CD4-positive, alpha-beta memory T cell (primary cell): ENCODE results near the gene CDK15. TPM values are rescaled to one million over a fixed set of nuclear protein-coding genes. Genes with fewer than 3 reads are reported as not detected.
"Not testable (repeated sequence)": the region's sequence is repeated elsewhere in the genome, so short reads cannot be mapped to it uniquely, and the experiment has no call there.

Source experiments
- CTCF ChIA-PET: fragments of 350-600 bp; sonication (Branson Sonifier 250); formaldehyde crosslinking; loops from one replicate; lab custom pipeline; 2021; ENCODE audit warnings: inconsistent platforms; ENCODE audit not compliant: partially characterized antibody; lab: Charles Lee
- POLR2A ChIA-PET: fragments of 350-600 bp; sonication (Branson Sonifier 250); formaldehyde crosslinking; loops from one replicate; lab custom pipeline; 2021; ENCODE audit not compliant: partially characterized antibody; lab: Charles Lee
- DNase-seq, 5 donors: peaks; one replicate each; pipeline versions ENCODE4 v3.0.0 to v3.0.0-alpha.2; 2020 to 2022; ENCODE audit warnings: mixed read lengths in 1 of 5
- H3K27ac ChIP-seq: one replicate; pipeline ENCODE4 v1.7.0; 2013; ENCODE audit warnings: low read depth, low read length
- H3K27me3 ChIP-seq: 2 replicates; pipeline ENCODE4 v1.7.0; 2013; ENCODE audit warnings: mild to moderate bottlenecking, low read length, moderate library complexity; ENCODE audit not compliant: insufficient read depth
- H3K36me3 ChIP-seq: 2 replicates; pipeline ENCODE4 v1.7.0; 2013; ENCODE audit warnings: mild to moderate bottlenecking, low read length, moderate library complexity; ENCODE audit not compliant: insufficient read depth
- H3K4me1 ChIP-seq: 2 replicates; pipeline ENCODE4 v1.7.0; 2013; ENCODE audit warnings: mild to moderate bottlenecking, low read length, moderate library complexity; ENCODE audit not compliant: insufficient read depth
- H3K4me3 ChIP-seq, 2 donors: one replicate each; pipeline ENCODE4 v1.7.0; 2013; ENCODE audit warnings: low read length in 2 of 2, mild to moderate bottlenecking in 1 of 2
- H3K9me3 ChIP-seq, 2 donors: one replicate each; pipeline ENCODE4 v1.7.0; 2013; ENCODE audit warnings: low read length in 2 of 2, control low read depth in 1 of 2; ENCODE audit not compliant: control insufficient read depth in 1 of 2
- H3K27ac Mint-ChIP-seq, 7 donors: one replicate each; pipeline ENCODE4 v1.8.0; 2020 to 2021; ENCODE audit warnings: mixed read lengths in 7 of 7, mild to moderate bottlenecking in 6 of 7, inconsistent platforms in 3 of 7, moderate library complexity in 3 of 7
- H3K27me3 Mint-ChIP-seq, 2 donors: one replicate each; pipeline ENCODE4 v1.8.0; 2020 to 2021; ENCODE audit warnings: mixed read lengths in 2 of 2
- H3K36me3 Mint-ChIP-seq, 2 donors: one replicate each; pipeline ENCODE4 v1.8.0; 2020 to 2021; ENCODE audit warnings: mixed read lengths in 2 of 2, inconsistent platforms in 1 of 2, mild to moderate bottlenecking in 1 of 2
- H3K4me1 Mint-ChIP-seq, 4 donors: one replicate each; pipeline ENCODE4 v1.8.0; 2020 to 2021; ENCODE audit warnings: mixed read lengths in 4 of 4, mild to moderate bottlenecking in 1 of 4
- H3K4me3 Mint-ChIP-seq, 8 donors: one replicate each; pipeline ENCODE4 v1.8.0; 2020 to 2021; ENCODE audit warnings: mixed read lengths in 8 of 8, mild to moderate bottlenecking in 7 of 8, moderate library complexity in 6 of 8, inconsistent platforms in 3 of 8
- H3K9me3 Mint-ChIP-seq, 8 donors: one replicate each; pipeline ENCODE4 v1.8.0; 2020 to 2021; ENCODE audit warnings: mixed read lengths in 8 of 8, mild to moderate bottlenecking in 5 of 8, inconsistent platforms in 3 of 8, moderate library complexity in 1 of 8
- intact Hi-C: fragments of 100-400 bp; cut with micrococcal nuclease; formaldehyde crosslinking; loops from one replicate; pipeline ENCODE4 v1.15.1; 2023
- polyA plus RNA-seq, 2 donors: library from polyadenylated mRNA; unstranded; fragments of 300-500 nt; fragmentation: Illumina TruSeq; gene quantifications; one replicate each; pipeline ENCODE4 v1.2.3, GENCODE V29; 2021
- total RNA-seq, 2 experiments: library from RNA; stranded (reverse); gene quantifications; one replicate each; pipeline ENCODE4 v1.2.3, GENCODE V29; 2021

Gene CDK15
- total and polyA plus RNA-seq, 4 experiments from 2014 or later: not detected

GRCh38 chr2:201796478-201796865 is 9.9 kb upstream of the CDK15 start:
- H3K4me1 ChIP-seq: no peaks in the 10 kb centered on the region
- ChIA-PET POLR2A (no interaction called here), CTCF (no interaction called here)
- Mint-ChIP-seq H3K4me1 (no peaks in the 10 kb centered on the region), H3K4me3 (no peak overlapping the region), H3K27me3 (peaks cover 8 to 12% of the 10 kb centered on the region in 2 donors), H3K27ac (no peak overlapping the region), H3K9me3 (peaks cover 0 to 4% (median 0%) of the 10 kb centered on the region in 8 donors), H3K36me3 (no peaks in the 10 kb centered on the region)
- no peak overlapping the region for H3K4me3 ChIP-seq
- peaks cover 4% of the 10 kb centered on the region for H3K27me3 ChIP-seq
- H3K36me3 ChIP-seq: no peaks in the 10 kb centered on the region
- DNase-seq: no peak
- H3K27ac ChIP-seq: no peak overlapping the region
- intact Hi-C loops: no loop called here
- H3K9me3 ChIP-seq: no peaks in the 10 kb centered on the region

- no peak overlapping the region for H3K4me3 ChIP-seq
- no peak overlapping the region for H3K27ac Mint-ChIP-seq
- DNase-seq: no peak
- H3K27ac ChIP-seq: no peak overlapping the region
- H3K36me3 Mint-ChIP-seq: no peaks in the 10 kb centered on the region
- no peaks in the 10 kb centered on the region for H3K36me3 ChIP-seq
- H3K9me3 Mint-ChIP-seq: peaks cover 0 to 2% (median 0%) of the 10 kb centered on the region in 8 donors
- peaks cover 4% of the 10 kb centered on the region for H3K27me3 ChIP-seq
- peaks cover 9 to 10% of the 10 kb centered on the region in 2 donors for H3K27me3 Mint-ChIP-seq
- intact Hi-C loops: no loop called here
- POLR2A ChIA-PET: no interaction called here
- no peaks in the 10 kb centered on the region for H3K4me1 ChIP-seq
- CTCF ChIA-PET: no interaction called here
- no peaks in the 10 kb centered on the region for H3K4me1 Mint-ChIP-seq
- no peak overlapping the region for H3K4me3 Mint-ChIP-seq
- H3K9me3 ChIP-seq: no peaks in the 10 kb centered on the region
Measured at GRCh38 chr2:201797175-201797840, 9.0 kb upstream of the CDK15 start.

GRCh38 chr2:201798252-201798913 is 8.0 kb upstream of the CDK15 start:
- H3K4me1 ChIP-seq: no peaks in the 10 kb centered on the region
- H3K4me3 ChIP-seq: no peak overlapping the region
- ChIA-PET CTCF (no interaction called here), POLR2A (no interaction called here)
- no peaks in the 10 kb centered on the region for H3K4me1 Mint-ChIP-seq
- H3K9me3 Mint-ChIP-seq: peaks cover 0 to 2% (median 0%) of the 10 kb centered on the region in 8 donors
- H3K36me3 ChIP-seq: no peaks in the 10 kb centered on the region
- no peak overlapping the region for H3K27ac Mint-ChIP-seq
- H3K9me3 ChIP-seq: no peaks in the 10 kb centered on the region
- H3K27ac ChIP-seq: no peak overlapping the region
- peaks cover 4% of the 10 kb centered on the region for H3K27me3 ChIP-seq
- no peak overlapping the region for H3K4me3 Mint-ChIP-seq
- no peaks in the 10 kb centered on the region for H3K36me3 Mint-ChIP-seq
- intact Hi-C loops: no loop called here
- DNase-seq: no peak
- peaks cover 9 to 13% of the 10 kb centered on the region in 2 donors for H3K27me3 Mint-ChIP-seq

GRCh38 chr2:201798914-201799285 is 7.4 kb upstream of the CDK15 start:
- CTCF ChIA-PET, H3K27me3 ChIP-seq, H3K4me3 Mint-ChIP-seq, H3K36me3 ChIP-seq, H3K4me3 ChIP-seq, H3K4me1 Mint-ChIP-seq, H3K27ac Mint-ChIP-seq, H3K9me3 Mint-ChIP-seq, DNase-seq, H3K27ac ChIP-seq, H3K36me3 Mint-ChIP-seq, POLR2A ChIA-PET, H3K4me1 ChIP-seq, H3K9me3 ChIP-seq, intact Hi-C loops: not testable (repeated sequence)
- peaks cover 11 to 13% of the 10 kb centered on the region in 2 donors for H3K27me3 Mint-ChIP-seq

- intact Hi-C loops: no loop called here
- H3K36me3 Mint-ChIP-seq: no peaks in the 10 kb centered on the region
- H3K27me3 ChIP-seq: no peaks in the 10 kb centered on the region
- no peaks in the 10 kb centered on the region for H3K9me3 ChIP-seq
- H3K4me3 Mint-ChIP-seq: no peak overlapping the region
- peaks cover 10 to 16% of the 10 kb centered on the region in 2 donors for H3K27me3 Mint-ChIP-seq
- H3K4me3 ChIP-seq: no peak overlapping the region
- no peak overlapping the region for H3K27ac Mint-ChIP-seq
- DNase-seq: no peak
- H3K4me1 ChIP-seq: no peaks in the 10 kb centered on the region
- ChIA-PET POLR2A (no interaction called here), CTCF (no interaction called here)
- no peak overlapping the region for H3K27ac ChIP-seq
- H3K9me3 Mint-ChIP-seq: no peaks in the 10 kb centered on the region
- H3K36me3 ChIP-seq: no peaks in the 10 kb centered on the region
- no peaks in the 10 kb centered on the region for H3K4me1 Mint-ChIP-seq
Measured at GRCh38 chr2:201807452-201807999, 1.2 kb downstream of the CDK15 start.

GRCh38 chr2:201808027-201808426 is 1.7 kb downstream of the CDK15 start:
- intact Hi-C loops: no loop called here
- no peak overlapping the region for H3K27ac Mint-ChIP-seq
- Histone ChIP-seq H3K27ac (no peak overlapping the region), H3K9me3 (no peaks in the 10 kb centered on the region), H3K4me1 (no peaks in the 10 kb centered on the region), H3K4me3 (no peak overlapping the region), H3K27me3 (no peaks in the 10 kb centered on the region), H3K36me3 (no peaks in the 10 kb centered on the region)
- no peaks in the 10 kb centered on the region for H3K4me1 Mint-ChIP-seq
- CTCF ChIA-PET: no interaction called here
- H3K4me3 Mint-ChIP-seq: no peak overlapping the region
- H3K9me3 Mint-ChIP-seq: no peaks in the 10 kb centered on the region
- no peak for DNase-seq
- no peaks in the 10 kb centered on the region for H3K36me3 Mint-ChIP-seq
- H3K27me3 Mint-ChIP-seq: peaks cover 8 to 16% of the 10 kb centered on the region in 2 donors
- POLR2A ChIA-PET: no interaction called here

- intact Hi-C loops: no loop called here
- Histone ChIP-seq H3K27ac (no peak overlapping the region), H3K27me3 (no peaks in the 10 kb centered on the region), H3K9me3 (no peaks in the 10 kb centered on the region), H3K4me1 (no peaks in the 10 kb centered on the region), H3K4me3 (no peak overlapping the region), H3K36me3 (no peaks in the 10 kb centered on the region)
- H3K4me1 Mint-ChIP-seq: no peaks in the 10 kb centered on the region
- no peaks in the 10 kb centered on the region for H3K9me3 Mint-ChIP-seq
- no peaks in the 10 kb centered on the region for H3K36me3 Mint-ChIP-seq
- no peak overlapping the region for H3K27ac Mint-ChIP-seq
- peaks cover 7 to 22% of the 10 kb centered on the region in 2 donors for H3K27me3 Mint-ChIP-seq
- no peak for DNase-seq
- POLR2A ChIA-PET: no interaction called here
- H3K4me3 Mint-ChIP-seq: no peak overlapping the region
- CTCF ChIA-PET: no interaction called here
Measured at GRCh38 chr2:201809633-201810032, 3.3 kb downstream of the CDK15 start.
